T-cell (primary cell): Measurements from ENCODE around the gene PTBP1. TPM values are rescaled to one million over a fixed set of nuclear protein-coding genes. Genes with fewer than 3 reads are reported as not detected.
A peak's percentile ranks its signal among the peaks of the same experiment; 100 is the strongest.

Experiments used
- ATAC-seq, 4 experiments: fragments of 200-7000 bp in 3 of 4; fragments of 150-1000 bp in 1 of 4; cut with Tn5 transposase; replicated peaks in 1 of 4; 1 replicate in 3 of 4; 2 replicates in 1 of 4; pipeline ENCODE4 v1.10.0; 2021; ENCODE audit warnings: moderate library complexity in 3 of 4, mild to moderate bottlenecking in 2 of 4, moderate number of reproducible peaks in 1 of 4
- CTCF ChIA-PET, 2 donors: fragments of 300-600 bp; sonication (Branson Sonifier 250); formaldehyde crosslinking; loops; one replicate each; lab custom pipeline; 2022; ENCODE audit warnings: antibody characterized with exemption in 2 of 2; lab: Charles Lee
- POLR2A ChIA-PET, 2 donors: fragments of 300-600 bp; sonication (Branson Sonifier 250); formaldehyde crosslinking; loops; one replicate each; lab custom pipeline; 2022; ENCODE audit warnings: antibody characterized with exemption in 2 of 2; lab: Charles Lee
- DNase-seq, 35 experiments: peaks; one replicate each; pipeline versions ENCODE4 v3.0.0 to v3.0.0-alpha.2; 2013 to 2023
- H3K27ac ChIP-seq: one replicate; pipeline ENCODE4 v1.5.1; 2013; ENCODE audit warnings: low read length
- H3K27me3 ChIP-seq, 2 experiments: replicated peaks in 1 of 2; 1 replicate in 1 of 2; 2 replicates in 1 of 2; pipeline versions ENCODE4 v1.6.1 to v1.7.0; 2013; ENCODE audit warnings: low read length in 1 of 2, mixed read lengths in 1 of 2; ENCODE audit not compliant: control insufficient read depth in 2 of 2, insufficient read depth in 2 of 2; ENCODE audit errors: extremely low read depth in 1 of 2
- H3K36me3 ChIP-seq, 2 donors: 1 replicate in 1 of 2; 2 replicates in 1 of 2; pipeline versions ENCODE4 v1.6.1 to v1.7.0; 2013; ENCODE audit warnings: low read length in 1 of 2; ENCODE audit not compliant: control insufficient read depth in 2 of 2, insufficient read depth in 1 of 2; ENCODE audit errors: extremely low read depth in 1 of 2
- H3K4me1 ChIP-seq, 2 experiments: 1 replicate in 1 of 2; 2 replicates in 1 of 2; pipeline versions ENCODE4 v1.6.1 to v1.7.0; 2013; ENCODE audit warnings: low read length in 2 of 2, mixed read lengths in 1 of 2; ENCODE audit not compliant: insufficient read depth in 2 of 2, control insufficient read depth in 1 of 2; ENCODE audit errors: extremely low read depth in 1 of 2
- H3K4me3 ChIP-seq, 2 donors: 1 replicate in 1 of 2; 2 replicates in 1 of 2; pipeline versions ENCODE4 v1.5.1 to v1.7.0; 2013; ENCODE audit warnings: mild to moderate bottlenecking in 2 of 2, low read length in 1 of 2, moderate library complexity in 1 of 2; ENCODE audit not compliant: control insufficient read depth in 1 of 2; ENCODE audit errors: extremely low read depth in 1 of 2
- H3K9me3 ChIP-seq: 2 replicates; pipeline ENCODE4 v1.7.0; 2013
- H3K27ac Mint-ChIP-seq, 2 donors: one replicate each; pipeline ENCODE4 v1.8.0; 2020 to 2021; ENCODE audit warnings: mild to moderate bottlenecking in 2 of 2, mixed read lengths in 2 of 2
- H3K27me3 Mint-ChIP-seq, 2 donors: one replicate each; pipeline ENCODE4 v1.8.0; 2021 to 2022; ENCODE audit warnings: mixed read lengths in 2 of 2
- H3K36me3 Mint-ChIP-seq: one replicate; pipeline ENCODE4 v1.8.0; 2021; ENCODE audit warnings: mixed read lengths
- H3K4me1 Mint-ChIP-seq, 3 donors: one replicate each; pipeline ENCODE4 v1.8.0; 2020 to 2022; ENCODE audit warnings: mixed read lengths in 3 of 3, mild to moderate bottlenecking in 1 of 3
- H3K4me3 Mint-ChIP-seq, 3 donors: one replicate each; pipeline ENCODE4 v1.8.0; 2020 to 2022; ENCODE audit warnings: mild to moderate bottlenecking in 3 of 3, mixed read lengths in 3 of 3, moderate library complexity in 3 of 3
- H3K9me3 Mint-ChIP-seq, 3 donors: one replicate each; pipeline ENCODE4 v1.8.0; 2020 to 2022; ENCODE audit warnings: mixed read lengths in 3 of 3
- WGBS: methylation state at CpG from one replicate; pipeline ENCODE4 v1.1.5; 2013; ENCODE audit warnings: missing lambda C conversion rate; ENCODE audit not compliant: insufficient coverage; 5-methylcytosine and 5-hydroxymethylcytosine counted together
- total RNA-seq, 35 experiments: library from RNA in 6 of 35; stranded (reverse) in 6 of 35; fragments of 120-200 nt in 1 of 35; gene quantifications; one replicate each; pipeline versions ENCODE4 v1.2.1 to v1.2.4 and lab custom pipeline; 2013 to 2026

The PTBP1 gene
- total RNA-seq, 5 donors from 2014 or later (not counting 1 experiment from before 2014, with no cell fraction given), result 307 to 343 (median 316) TPM

DNA sequence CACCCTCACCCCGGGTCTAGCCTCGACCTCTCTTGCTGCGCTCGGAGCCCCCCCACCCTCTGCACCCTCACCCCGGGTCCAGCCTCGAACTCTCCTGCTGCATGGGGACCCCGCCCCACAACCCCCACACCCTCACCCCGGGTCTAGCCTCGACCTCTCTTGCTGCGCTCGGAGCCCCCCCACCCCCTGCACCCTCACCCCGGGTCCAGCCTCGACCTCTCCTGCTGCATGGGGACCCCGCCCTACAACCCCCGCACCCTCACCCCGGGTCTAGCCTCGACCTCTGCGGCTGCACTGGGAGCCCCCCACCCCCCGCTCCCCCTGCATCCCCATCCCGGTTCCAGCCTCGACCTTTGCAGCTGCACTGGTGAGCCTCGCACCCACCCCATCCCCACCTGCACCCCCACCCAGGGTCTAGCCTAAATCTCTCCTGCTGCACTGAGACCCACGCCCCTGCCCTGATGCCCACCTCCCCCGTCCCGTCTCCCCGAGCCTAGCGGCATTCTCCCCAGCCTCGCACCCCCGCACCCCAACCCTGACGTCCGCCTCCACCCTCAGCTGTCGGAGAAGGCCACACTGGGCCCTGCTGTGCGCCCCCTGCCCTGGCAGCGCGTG is 64.0 kb downstream of the PTBP1 start:
- Histone ChIP-seq H3K27ac (no peak overlapping the region), H3K9me3 (no peaks in the 10 kb centered on the region), H3K4me3 (no peak overlapping the region), H3K4me1 (peaks cover 7 to 39% of the 10 kb centered on the region in 2 experiments), H3K27me3 (peaks cover 0 to 43% of the 10 kb centered on the region in 2 experiments), H3K36me3 (no peaks in the 10 kb centered on the region)
- H3K4me1 Mint-ChIP-seq, result peaks cover 17 to 23% (median 19%) of the 10 kb centered on the region in 3 donors
- ChIA-PET CTCF (no interaction called here), POLR2A (no interaction called here)
- peak overlapping the region in 1 of 3 donors; percentile 75 for H3K4me3 Mint-ChIP-seq
- DNase-seq, result no peak
- H3K9me3 Mint-ChIP-seq, result no peaks in the 10 kb centered on the region
- peaks cover 0 to 7% of the 10 kb centered on the region in 2 donors for H3K27me3 Mint-ChIP-seq
- H3K36me3 Mint-ChIP-seq, result no peaks in the 10 kb centered on the region
- WGBS, result 68% methylated on average over 18 of the region's 35 CpGs
- no peak for ATAC-seq
- no peak overlapping the region for H3K27ac Mint-ChIP-seq

Other genes with a start within 250 kb of the PTBP1 start
- 100 to 1,000 TPM in 4 of 5 donors, 10 to 100 TPM in 1; 89.3 to 165 (median 152) TPM for gene BSG, start 224.9 kb upstream of the PTBP1 start, total RNA-seq
- gene HCN2, start 207.6 kb upstream of the PTBP1 start, total RNA-seq, result 1 to 10 TPM in 4 of 5 donors, under 1 TPM in 1; 0.93 to 4.4 (median 3.6) TPM
- 100 to 1,000 TPM in 3 of 5 donors, 10 to 100 TPM in 2; 61.3 to 118 (median 103) TPM for gene POLRMT, start 163.9 kb upstream of the PTBP1 start, total RNA-seq
- gene FGF22, start 157.6 kb upstream of the PTBP1 start, total RNA-seq, result 1 to 10 TPM in 3 of 5 donors, under 1 TPM in 2; 0.35 to 3.9 (median 2.8) TPM
- 100 to 1,000 TPM in 4 of 5 donors, 10 to 100 TPM in 1; 98.8 to 139 (median 118) TPM for gene RNF126, start 134.2 kb upstream of the PTBP1 start, total RNA-seq
- gene FSTL3, start 121.1 kb upstream of the PTBP1 start, total RNA-seq, result 1 to 10 TPM; 2.0 to 5.3 (median 4.1) TPM
- gene PRSS57, start 102.0 kb upstream of the PTBP1 start, total RNA-seq, result 1 to 10 TPM in 3 of 5 donors, under 1 TPM in 1, not detected in 1; 0.86 to 2.5 (median 1.7) TPM
- under 1 TPM in 4 of 5 donors, not detected in 1; 0.19 to 0.57 (median 0.41) TPM for gene PALM, start 88.5 kb upstream of the PTBP1 start, total RNA-seq
- under 1 TPM in 3 of 5 donors, not detected in 2; 0.10 to 0.16 (median 0.15) TPM for gene MISP, start 46.3 kb upstream of the PTBP1 start, total RNA-seq
- gene PLPPR3, start 24.5 kb downstream of the PTBP1 start, total RNA-seq, result under 1 TPM in 3 of 5 donors, not detected in 2; 0.22 to 0.36 (median 0.26) TPM
- 1 to 10 TPM in 2 of 5 donors, under 1 TPM in 3; 0.20 to 1.2 (median 0.38) TPM for gene AZU1, start 30.4 kb downstream of the PTBP1 start, total RNA-seq
- under 1 TPM in 1 of 5 donors, not detected in 4; 0.50 TPM for gene PRTN3, start 43.5 kb downstream of the PTBP1 start, total RNA-seq
- gene ELANE, start 54.9 kb downstream of the PTBP1 start, total RNA-seq, result under 1 TPM in 1 of 5 donors, not detected in 4; 0.83 TPM
- 10 to 100 TPM in 1 of 5 donors, 1 to 10 TPM in 4; 2.8 to 10.3 (median 5.6) TPM for gene CFD, start 62.2 kb downstream of the PTBP1 start, total RNA-seq
- gene MED16, start 95.7 kb downstream of the PTBP1 start, total RNA-seq, result 100 to 1,000 TPM in 1 of 5 donors, 10 to 100 TPM in 4; 55.0 to 105 (median 92.4) TPM
- gene RNU6-9, start 96.0 kb downstream of the PTBP1 start, total RNA-seq, result not detected
- gene R3HDM4, start 115.8 kb downstream of the PTBP1 start, total RNA-seq, result 100 to 1,000 TPM; 190 to 252 (median 220) TPM
- 1 to 10 TPM; 1.5 to 4.9 (median 2.8) TPM for gene KISS1R, start 119.9 kb downstream of the PTBP1 start, total RNA-seq
- 10 to 100 TPM in 4 of 5 donors, 1 to 10 TPM in 1; 9.8 to 13.2 (median 12.0) TPM for gene ARID3A, start 128.6 kb downstream of the PTBP1 start, total RNA-seq
- 10 to 100 TPM; 24.6 to 65.9 (median 53.5) TPM for gene WDR18, start 186.9 kb downstream of the PTBP1 start, total RNA-seq
- under 1 TPM in 3 of 5 donors, not detected in 2; 0.07 to 0.44 (median 0.09) TPM for gene GRIN3B, start 203.0 kb downstream of the PTBP1 start, total RNA-seq
- gene TMEM259, start 223.7 kb downstream of the PTBP1 start, total RNA-seq, result 100 to 1,000 TPM; 319 to 423 (median 372) TPM
- not detected for gene RNU6-2, start 224.1 kb downstream of the PTBP1 start, total RNA-seq
- gene CNN2, start 229.2 kb downstream of the PTBP1 start, total RNA-seq, result 100 to 1,000 TPM; 239 to 385 (median 314) TPM
- 100 to 1,000 TPM; 166 to 217 (median 178) TPM for gene ABCA7, start 242.7 kb downstream of the PTBP1 start, total RNA-seq